OCI-LY1 (cell line): ENCODE measurements around the gene SKAP1.

Experiments
- H2AFZ ChIP-seq: fragments of 200-600 bp; sonication (generic), shearing (Covaris generic); 2 replicates; pipeline ENCODE4 v1.6.0; 2014; ENCODE audit warnings: antibody characterized with exemption, mild to moderate bottlenecking, low read length
- H3F3A ChIP-seq: fragments of 200-600 bp; sonication (generic), shearing (Covaris generic); 2 replicates; pipeline ENCODE4 v1.6.0; 2014; ENCODE audit warnings: mild to moderate bottlenecking, antibody characterized with exemption, low read length, moderate library complexity; ENCODE audit not compliant: insufficient read depth
- H3K27ac ChIP-seq: fragments of 200-600 bp; sonication (generic); 2 replicates; pipeline ENCODE4 v1.5.1; 2014; ENCODE audit warnings: low read length, mixed run types, mild to moderate bottlenecking, low read depth; ENCODE audit not compliant: poor library complexity, severe bottlenecking
- H3K27me3 ChIP-seq: fragments of 200-600 bp; sonication (generic); 2 replicates; pipeline ENCODE4 v1.6.0; 2014; ENCODE audit warnings: antibody characterized with exemption, mild to moderate bottlenecking, low read length, moderate library complexity; ENCODE audit not compliant: insufficient read depth
- H3K36me3 ChIP-seq: fragments of 200-600 bp; sonication (generic); 2 replicates; pipeline ENCODE4 v1.6.1; 2014; ENCODE audit warnings: mild to moderate bottlenecking, antibody characterized with exemption, low read length, moderate library complexity, mixed read lengths; ENCODE audit not compliant: insufficient read depth
- H3K4me1 ChIP-seq: fragments of 200-600 bp; sonication (generic); 2 replicates; pipeline ENCODE4 v1.5.1; 2014; ENCODE audit warnings: mild to moderate bottlenecking, low read length, moderate library complexity; ENCODE audit not compliant: insufficient read depth, severe bottlenecking
- H3K4me2 ChIP-seq: fragments of 200-600 bp; sonication (generic), shearing (Covaris generic); 2 replicates; pipeline ENCODE4 v1.6.1; 2014; ENCODE audit warnings: low read length
- H3K4me3 ChIP-seq: fragments of 200-600 bp; sonication (generic); 2 replicates; pipeline ENCODE4 v1.5.1; 2014; ENCODE audit warnings: low read length, low read depth, mild to moderate bottlenecking, mixed read lengths; ENCODE audit not compliant: poor library complexity, severe bottlenecking
- H3K79me2 ChIP-seq: fragments of 200-600 bp; shearing (Covaris generic); 2 replicates; pipeline ENCODE4 v1.6.1; 2016; ENCODE audit warnings: mixed run types, low read length, mixed read lengths; ENCODE audit not compliant: insufficient read depth
- H3K9ac ChIP-seq: fragments of 200-600 bp; sonication (generic), shearing (Covaris generic); 2 replicates; pipeline ENCODE4 v1.6.1; 2014; ENCODE audit warnings: mild to moderate bottlenecking, low read length, mixed read lengths
- H3K9me2 ChIP-seq: fragments of 200-600 bp; sonication (generic), shearing (Covaris generic); 2 replicates; pipeline ENCODE4 v1.6.1; 2014; ENCODE audit warnings: low read depth, mild to moderate bottlenecking, low read length, mixed read lengths
- H3K9me3 ChIP-seq: fragments of 200-600 bp; shearing (Covaris generic); 2 replicates; pipeline ENCODE4 v1.6.1; 2014; ENCODE audit warnings: low read length, mixed read lengths
- H4K20me1 ChIP-seq: fragments of 200-600 bp; sonication (generic), shearing (Covaris generic); 2 replicates; pipeline ENCODE4 v1.6.0; 2016; ENCODE audit warnings: mild to moderate bottlenecking, low read length; ENCODE audit not compliant: insufficient read depth
- EZH2 ChIP-seq: fragments of 200-600 bp; sonication (generic), shearing (Covaris generic); IDR thresholded peaks from 2 replicates; pipeline ENCODE4 v1.8.0; 2017; ENCODE audit warnings: borderline replicate concordance, mixed run types, mild to moderate bottlenecking, antibody characterized with exemption, low read length, moderate library complexity, mixed read lengths
- TF ChIP-seq, protein P1 (sequence below): fragments of 200-600 bp; sonication (generic), shearing (Covaris generic); IDR thresholded peaks from 2 replicates; pipeline ENCODE4 v1.5.1; 2017; ENCODE audit warnings: mild to moderate bottlenecking, antibody characterized with exemption, low read length, moderate library complexity, mixed read lengths

Gene SKAP1

DNA sequence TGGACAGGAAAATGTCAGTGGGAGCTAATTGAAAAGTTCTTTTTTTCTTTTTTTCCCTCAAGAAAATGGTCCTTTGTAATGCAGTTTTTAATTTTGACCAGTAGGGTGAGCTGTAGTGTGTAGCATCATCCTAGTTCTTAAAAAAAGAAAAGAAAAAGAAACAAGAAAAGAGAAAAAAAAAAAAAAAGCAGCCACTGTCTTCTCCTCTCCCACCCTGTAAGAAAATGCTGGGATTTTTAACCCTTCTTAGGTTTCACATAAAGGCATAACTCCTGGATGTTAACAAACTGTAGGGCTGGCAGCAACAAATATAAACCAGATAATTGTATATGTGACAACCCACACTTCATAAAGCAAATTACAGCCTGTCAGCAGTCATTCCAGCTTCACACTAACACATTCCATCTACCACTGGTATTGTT is 78.1 kb downstream of the SKAP1 start:
- H3K27me3 ChIP-seq, result no peaks in the 10 kb centered on the region
- no peak overlapping the region for H3K4me2 ChIP-seq
- TF ChIP-seq EZH2, result no peak
- TF ChIP-seq, protein P1, sequence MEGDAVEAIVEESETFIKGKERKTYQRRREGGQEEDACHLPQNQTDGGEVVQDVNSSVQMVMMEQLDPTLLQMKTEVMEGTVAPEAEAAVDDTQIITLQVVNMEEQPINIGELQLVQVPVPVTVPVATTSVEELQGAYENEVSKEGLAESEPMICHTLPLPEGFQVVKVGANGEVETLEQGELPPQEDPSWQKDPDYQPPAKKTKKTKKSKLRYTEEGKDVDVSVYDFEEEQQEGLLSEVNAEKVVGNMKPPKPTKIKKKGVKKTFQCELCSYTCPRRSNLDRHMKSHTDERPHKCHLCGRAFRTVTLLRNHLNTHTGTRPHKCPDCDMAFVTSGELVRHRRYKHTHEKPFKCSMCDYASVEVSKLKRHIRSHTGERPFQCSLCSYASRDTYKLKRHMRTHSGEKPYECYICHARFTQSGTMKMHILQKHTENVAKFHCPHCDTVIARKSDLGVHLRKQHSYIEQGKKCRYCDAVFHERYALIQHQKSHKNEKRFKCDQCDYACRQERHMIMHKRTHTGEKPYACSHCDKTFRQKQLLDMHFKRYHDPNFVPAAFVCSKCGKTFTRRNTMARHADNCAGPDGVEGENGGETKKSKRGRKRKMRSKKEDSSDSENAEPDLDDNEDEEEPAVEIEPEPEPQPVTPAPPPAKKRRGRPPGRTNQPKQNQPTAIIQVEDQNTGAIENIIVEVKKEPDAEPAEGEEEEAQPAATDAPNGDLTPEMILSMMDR, result peak; percentile 62

DNA sequence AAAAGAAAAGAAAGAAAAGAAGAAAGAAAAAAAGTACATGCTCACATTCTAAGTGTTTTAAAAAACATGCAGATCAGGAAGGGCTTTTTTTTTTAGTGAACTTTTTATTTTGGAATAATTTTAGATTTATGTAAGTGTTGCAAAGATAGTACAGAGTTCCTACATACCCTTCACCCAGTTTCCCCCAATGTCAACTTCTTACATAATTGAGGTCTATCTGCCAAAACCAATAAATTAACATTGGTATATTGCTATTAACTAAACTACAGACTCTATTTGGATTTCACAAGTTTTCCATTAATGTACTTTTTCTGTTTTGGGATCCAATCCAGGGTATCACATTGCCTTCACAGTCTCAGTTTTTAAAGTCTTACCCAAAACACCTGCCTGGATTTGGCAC is 81.7 kb downstream of the SKAP1 start:
- H3K4me1 ChIP-seq, result no peaks in the 10 kb centered on the region

More for the DNA sequence above, 78.1 kb downstream of the SKAP1 start:
- no peaks in the 10 kb centered on the region for H3K79me2 ChIP-seq
- H3K36me3 ChIP-seq, result no peaks in the 10 kb centered on the region
- H3K9me2 ChIP-seq, result no peaks in the 10 kb centered on the region
- H3K27ac ChIP-seq, result no peak overlapping the region
- no peak overlapping the region for H2AFZ ChIP-seq
- H3F3A ChIP-seq, result no peaks in the 10 kb centered on the region
- H3K4me3 ChIP-seq, result no peak overlapping the region
- no peaks in the 10 kb centered on the region for H3K9me3 ChIP-seq
- no peak overlapping the region for H3K9ac ChIP-seq
- H4K20me1 ChIP-seq, result no peaks in the 10 kb centered on the region
- no peaks in the 10 kb centered on the region for H3K4me1 ChIP-seq

DNA sequence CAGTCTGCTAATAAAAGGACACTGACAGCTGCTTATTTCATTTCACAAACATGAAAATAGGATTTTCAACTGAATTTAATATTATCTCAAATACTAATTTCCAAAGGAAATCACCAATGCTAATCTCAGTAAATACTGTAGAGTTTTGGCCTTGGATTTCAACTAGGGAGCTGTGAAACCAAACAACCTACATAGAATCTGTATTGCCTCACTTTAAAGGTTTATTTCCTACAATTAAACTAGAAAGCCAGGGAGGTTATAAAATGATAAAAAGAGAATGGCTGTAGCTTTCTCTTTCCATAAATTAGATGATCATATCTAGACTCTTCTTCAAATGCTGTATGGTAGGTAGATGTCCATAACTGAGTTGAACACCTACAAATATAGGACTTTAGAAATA is 82.8 kb downstream of the SKAP1 start:
- TF ChIP-seq, protein P1, result no peak
- TF ChIP-seq EZH2, result no peak
- no peaks in the 10 kb centered on the region for H3K27me3 ChIP-seq
- H3K9me3 ChIP-seq, result no peaks in the 10 kb centered on the region
- H3F3A ChIP-seq, result no peaks in the 10 kb centered on the region
- H3K4me3 ChIP-seq, result no peak overlapping the region
- no peak overlapping the region for H3K9ac ChIP-seq
- no peaks in the 10 kb centered on the region for H3K4me1 ChIP-seq
- no peak overlapping the region for H3K27ac ChIP-seq
- H3K9me2 ChIP-seq, result no peaks in the 10 kb centered on the region
- no peaks in the 10 kb centered on the region for H4K20me1 ChIP-seq
- no peak overlapping the region for H2AFZ ChIP-seq
- no peak overlapping the region for H3K4me2 ChIP-seq
- no peaks in the 10 kb centered on the region for H3K79me2 ChIP-seq
- no peaks in the 10 kb centered on the region for H3K36me3 ChIP-seq

More for the DNA sequence above, 81.7 kb downstream of the SKAP1 start:
- H3K27me3 ChIP-seq, result no peaks in the 10 kb centered on the region
- H3K79me2 ChIP-seq, result no peaks in the 10 kb centered on the region
- H4K20me1 ChIP-seq, result no peaks in the 10 kb centered on the region
- no peak overlapping the region for H3K4me3 ChIP-seq
- H3K9me2 ChIP-seq, result no peaks in the 10 kb centered on the region
- H3F3A ChIP-seq, result no peaks in the 10 kb centered on the region
- no peak overlapping the region for H3K9ac ChIP-seq
- H2AFZ ChIP-seq, result no peak overlapping the region
- TF ChIP-seq EZH2, result no peak
- TF ChIP-seq, protein P1, result no peak
- no peaks in the 10 kb centered on the region for H3K36me3 ChIP-seq
- H3K9me3 ChIP-seq, result no peaks in the 10 kb centered on the region
- no peak overlapping the region for H3K4me2 ChIP-seq
- no peak overlapping the region for H3K27ac ChIP-seq
